Measurements from ENCODE around the gene VWC2L.

VWC2L gene

DNA sequence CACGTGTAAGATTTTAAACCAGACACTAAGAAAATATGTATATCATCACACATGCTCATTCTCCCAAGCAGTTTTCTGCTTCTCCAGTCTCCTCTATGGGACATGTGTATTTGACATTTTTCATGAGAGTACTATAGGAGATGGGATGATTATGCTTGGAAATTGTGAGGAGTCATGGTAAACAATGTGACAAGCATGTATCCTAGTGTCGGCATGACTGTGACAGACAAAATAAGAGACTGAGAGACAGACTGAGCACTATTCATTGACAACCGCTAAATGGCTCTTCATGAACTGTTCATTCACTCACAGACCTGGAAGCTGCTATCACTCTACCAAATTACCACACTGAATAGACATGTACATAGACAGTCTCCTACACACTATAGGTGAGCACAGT, 127.1 kb downstream of the VWC2L start:
- Mint-ChIP-seq H3K4me3 (no peak overlapping the region), H3K9me3 (no peaks in the 10 kb centered on the region), H3K27ac (no peak overlapping the region), H3K36me3 (ENCODE audit: low read depth) (no peaks in the 10 kb centered on the region), H3K27me3 (no peaks in the 10 kb centered on the region), H3K4me1 (ENCODE audit: low read depth) (no peaks in the 10 kb centered on the region)
- no peak for DNase-seq

- Mint-ChIP-seq H3K27me3 (no peaks in the 10 kb centered on the region), H3K36me3 (ENCODE audit: low read depth) (no peaks in the 10 kb centered on the region), H3K4me3 (no peak overlapping the region), H3K4me1 (ENCODE audit: low read depth) (no peaks in the 10 kb centered on the region), H3K27ac (no peak overlapping the region), H3K9me3 (no peaks in the 10 kb centered on the region)
- DNase-seq: no peak
Measured at GRCh38 chr2:214542295-214542694, 131.4 kb downstream of the VWC2L start.

DNA sequence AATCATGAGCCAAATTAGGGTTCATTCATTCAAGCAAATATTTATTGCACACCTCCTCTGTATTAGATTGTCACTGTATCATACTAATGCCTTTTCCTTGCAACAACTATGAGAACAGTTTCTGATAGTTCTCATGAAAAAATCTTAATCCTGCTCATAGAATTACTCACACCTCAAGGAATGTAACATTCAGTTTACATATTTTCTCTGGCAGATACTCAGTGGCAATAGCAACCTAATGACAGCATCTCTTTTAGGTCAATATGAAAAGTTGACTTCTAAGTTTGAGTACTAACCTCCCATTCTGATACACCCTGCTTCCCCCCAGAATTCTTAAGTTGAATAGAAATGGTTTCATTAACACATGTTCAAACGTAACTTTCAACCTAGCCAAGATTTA, 132.0 kb downstream of the VWC2L start:
- Mint-ChIP-seq H3K36me3 (ENCODE audit: low read depth) (no peaks in the 10 kb centered on the region), H3K4me3 (no peak overlapping the region), H3K4me1 (ENCODE audit: low read depth) (no peaks in the 10 kb centered on the region), H3K27ac (no peak overlapping the region), H3K9me3 (no peaks in the 10 kb centered on the region), H3K27me3 (no peaks in the 10 kb centered on the region)
- no peak for DNase-seq

- Mint-ChIP-seq H3K4me1 (ENCODE audit: low read depth) (no peaks in the 10 kb centered on the region), H3K9me3 (no peaks in the 10 kb centered on the region), H3K27ac (no peak overlapping the region), H3K36me3 (ENCODE audit: low read depth) (no peaks in the 10 kb centered on the region), H3K4me3 (no peak overlapping the region), H3K27me3 (no peaks in the 10 kb centered on the region)
- no peak for DNase-seq
Measured at GRCh38 chr2:214543386-214543955, 132.6 kb downstream of the VWC2L start.

DNA sequence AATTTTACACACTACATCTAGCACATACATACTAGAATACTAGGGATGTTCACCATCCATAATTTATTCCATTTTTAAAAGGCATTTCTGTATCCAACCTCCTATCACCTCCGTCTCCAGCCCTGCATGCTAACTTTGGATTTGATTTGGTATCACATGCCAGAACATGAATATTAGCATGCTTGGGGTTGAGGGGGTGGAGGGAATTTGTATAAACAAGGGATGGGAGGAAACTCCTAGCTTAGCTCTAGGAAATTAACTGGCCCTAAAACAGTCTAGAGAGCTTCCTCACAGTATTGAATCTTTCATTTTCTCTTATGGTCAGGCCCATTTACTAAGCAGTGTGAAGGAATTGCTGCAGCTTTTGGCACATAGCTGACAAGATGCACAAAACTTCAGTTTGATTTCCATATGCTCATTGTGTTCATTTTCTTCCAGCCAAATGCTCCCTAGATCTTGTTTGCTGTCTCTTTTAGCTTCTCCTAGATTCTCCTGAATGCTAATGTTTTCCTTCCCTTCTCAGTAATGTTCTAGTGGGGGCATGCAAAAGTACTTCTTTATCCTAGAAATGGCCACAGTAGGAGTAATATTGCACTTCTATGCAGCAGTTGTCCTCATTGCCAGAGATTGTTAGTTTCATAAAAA, 135.2 kb downstream of the VWC2L start:
- no peak overlapping the region for H3K4me3 Mint-ChIP-seq
- DNase-seq: no peak
- no peak overlapping the region for H3K27ac Mint-ChIP-seq
- no peaks in the 10 kb centered on the region for H3K36me3 Mint-ChIP-seq (ENCODE audit: low read depth)
- no peaks in the 10 kb centered on the region for H3K9me3 Mint-ChIP-seq
- no peaks in the 10 kb centered on the region for H3K27me3 Mint-ChIP-seq
- no peaks in the 10 kb centered on the region for H3K4me1 Mint-ChIP-seq (ENCODE audit: low read depth)

- no peak overlapping the region for H3K27ac Mint-ChIP-seq
- no peaks in the 10 kb centered on the region for H3K9me3 Mint-ChIP-seq
- no peaks in the 10 kb centered on the region for H3K27me3 Mint-ChIP-seq
- H3K4me1 Mint-ChIP-seq (ENCODE audit: low read depth): no peaks in the 10 kb centered on the region
- DNase-seq: no peak
- no peaks in the 10 kb centered on the region for H3K36me3 Mint-ChIP-seq (ENCODE audit: low read depth)
- no peak overlapping the region for H3K4me3 Mint-ChIP-seq
Measured at GRCh38 chr2:214547931-214548330, 137.1 kb downstream of the VWC2L start.

DNA sequence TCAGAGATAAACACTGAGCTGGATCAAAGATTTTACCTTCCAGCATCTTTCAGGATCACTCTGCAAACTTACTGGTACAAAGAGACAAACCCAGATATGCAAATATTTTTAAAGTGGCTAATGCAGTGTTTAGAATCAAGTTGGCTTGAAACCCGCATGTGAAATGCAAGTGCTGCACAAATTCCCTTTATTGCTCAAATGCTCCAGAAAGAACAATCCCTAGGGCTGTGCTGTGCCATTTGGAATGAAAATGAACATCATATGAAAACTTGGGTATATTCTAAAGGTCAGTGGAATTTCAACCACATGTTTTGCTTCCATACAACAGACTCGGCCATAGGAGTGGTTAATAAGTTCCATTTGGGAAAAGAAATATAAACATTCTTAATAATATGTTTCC, 139.1 kb downstream of the VWC2L start:
- Mint-ChIP-seq H3K36me3 (ENCODE audit: low read depth) (no peaks in the 10 kb centered on the region), H3K4me1 (ENCODE audit: low read depth) (no peaks in the 10 kb centered on the region), H3K27me3 (peaks cover 3% of the 10 kb centered on the region), H3K4me3 (no peak overlapping the region), H3K27ac (no peak overlapping the region), H3K9me3 (no peaks in the 10 kb centered on the region)
- DNase-seq: no peak

DNA sequence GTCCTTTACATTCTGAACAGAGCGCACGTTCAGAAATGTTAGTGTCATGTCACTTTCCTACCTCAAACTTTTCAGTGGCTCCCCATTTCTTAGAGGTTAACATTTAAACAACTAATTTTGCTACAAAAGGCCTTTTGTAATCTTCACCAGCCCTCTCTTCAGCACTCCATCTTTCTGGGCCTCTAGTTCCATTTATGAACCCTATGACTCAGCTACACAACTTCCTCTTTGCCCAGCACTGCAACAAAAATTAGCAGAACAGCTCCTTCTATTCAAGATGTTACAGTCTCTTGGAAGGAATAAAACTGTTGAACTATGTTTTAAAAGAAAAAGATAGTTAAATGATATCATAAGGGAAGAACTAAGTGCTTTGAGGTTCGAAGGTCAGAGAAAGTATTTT, 139.9 kb downstream of the VWC2L start:
- DNase-seq: no peak
- H3K4me3 Mint-ChIP-seq: no peak overlapping the region
- H3K27me3 Mint-ChIP-seq: peaks cover 3% of the 10 kb centered on the region
- no peak overlapping the region for H3K27ac Mint-ChIP-seq
- no peaks in the 10 kb centered on the region for H3K4me1 Mint-ChIP-seq (ENCODE audit: low read depth)
- H3K9me3 Mint-ChIP-seq: no peaks in the 10 kb centered on the region
- H3K36me3 Mint-ChIP-seq (ENCODE audit: low read depth): no peaks in the 10 kb centered on the region

DNA sequence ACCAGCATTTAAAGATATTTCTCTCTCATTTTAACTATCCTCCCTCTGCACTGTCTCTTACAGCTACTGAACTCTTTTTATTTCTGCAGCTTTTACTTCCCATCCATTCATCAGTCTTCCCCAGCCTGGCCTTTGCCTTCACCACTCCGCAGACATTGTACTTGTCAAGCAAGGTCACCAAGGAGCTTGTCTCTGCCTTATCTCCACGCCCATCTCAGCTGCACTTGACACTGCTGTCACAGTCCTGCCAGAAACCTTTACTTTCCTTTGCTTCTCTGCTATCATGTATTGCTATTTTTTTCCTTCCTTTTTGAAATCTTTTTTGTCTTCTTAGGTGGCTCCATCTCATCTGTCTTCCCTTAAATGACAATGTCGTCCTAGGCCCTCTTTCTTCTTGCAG, 147.0 kb downstream of the VWC2L start:
- Mint-ChIP-seq H3K27ac (no peak overlapping the region), H3K4me3 (no peak overlapping the region), H3K9me3 (no peaks in the 10 kb centered on the region), H3K4me1 (ENCODE audit: low read depth) (no peaks in the 10 kb centered on the region), H3K36me3 (ENCODE audit: low read depth) (no peaks in the 10 kb centered on the region), H3K27me3 (peaks cover 8% of the 10 kb centered on the region)
- DNase-seq: no peak

GRCh38 chr2:214558341-214558740, 147.5 kb downstream of the VWC2L start:
- DNase-seq: no peak
- Mint-ChIP-seq H3K27me3 (peaks cover 9% of the 10 kb centered on the region), H3K27ac (no peak overlapping the region), H3K4me3 (no peak overlapping the region), H3K36me3 (ENCODE audit: low read depth) (no peaks in the 10 kb centered on the region), H3K9me3 (no peaks in the 10 kb centered on the region), H3K4me1 (ENCODE audit: low read depth) (no peaks in the 10 kb centered on the region)

DNA sequence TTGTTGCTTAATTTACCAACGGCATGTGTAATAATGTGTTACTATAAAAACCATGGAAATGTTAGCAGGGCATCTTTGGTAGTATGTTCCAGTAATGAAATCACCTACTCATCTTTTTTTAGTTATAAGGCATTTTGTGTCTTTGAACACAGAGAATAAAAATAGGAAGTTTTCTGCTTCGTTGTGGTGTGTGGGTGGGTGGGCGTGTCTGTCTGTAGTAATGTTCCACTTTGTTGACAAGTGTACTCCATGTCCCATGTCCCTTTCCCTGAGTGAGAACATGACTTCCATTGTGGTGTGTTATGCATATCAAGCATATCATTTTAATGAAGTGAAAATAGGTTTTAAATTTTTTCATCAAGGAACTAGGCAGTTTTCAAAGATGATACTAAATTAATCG, 149.3 kb downstream of the VWC2L start:
- no peak overlapping the region for H3K27ac Mint-ChIP-seq
- no peaks in the 10 kb centered on the region for H3K9me3 Mint-ChIP-seq
- peaks cover 6% of the 10 kb centered on the region for H3K27me3 Mint-ChIP-seq
- H3K4me3 Mint-ChIP-seq: no peak overlapping the region
- no peaks in the 10 kb centered on the region for H3K36me3 Mint-ChIP-seq (ENCODE audit: low read depth)
- no peaks in the 10 kb centered on the region for H3K4me1 Mint-ChIP-seq (ENCODE audit: low read depth)
- DNase-seq: no peak

DNA sequence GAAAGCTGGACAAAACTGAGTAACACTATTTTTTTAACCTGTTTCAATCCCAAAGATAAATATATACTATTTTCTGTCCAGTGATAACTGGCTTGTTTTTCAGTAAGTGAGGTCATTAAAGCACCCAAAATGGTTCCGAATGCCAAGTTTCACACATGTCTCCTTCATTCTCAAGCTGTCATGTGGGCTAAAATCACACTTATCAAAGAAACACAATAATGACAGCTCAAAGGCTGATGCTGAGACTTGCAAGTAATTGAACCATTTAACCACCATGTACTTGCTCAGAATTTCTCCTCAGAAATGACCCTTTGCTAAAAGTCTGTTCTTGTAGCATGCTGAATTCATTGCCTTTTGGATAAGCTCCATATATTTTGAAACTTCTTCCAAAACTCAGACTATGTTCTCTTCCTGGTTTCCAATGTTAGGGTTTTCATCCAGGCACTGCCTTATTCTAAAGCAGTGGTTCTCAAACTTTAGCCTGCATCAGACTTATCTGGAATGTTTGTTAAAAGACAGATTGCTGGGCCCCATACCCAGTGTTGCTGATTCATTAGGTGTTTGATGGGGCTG, 149.8 kb downstream of the VWC2L start:
- no peak for DNase-seq
- Mint-ChIP-seq H3K27ac (no peak overlapping the region), H3K4me1 (ENCODE audit: low read depth) (no peaks in the 10 kb centered on the region), H3K36me3 (ENCODE audit: low read depth) (no peaks in the 10 kb centered on the region), H3K27me3 (peaks cover 6% of the 10 kb centered on the region), H3K9me3 (no peaks in the 10 kb centered on the region), H3K4me3 (no peak overlapping the region)

GRCh38 chr2:214565246-214565645, 154.4 kb downstream of the VWC2L start:
- H3K4me1 Mint-ChIP-seq (ENCODE audit: low read depth): no peaks in the 10 kb centered on the region
- H3K9me3 Mint-ChIP-seq: no peaks in the 10 kb centered on the region
- DNase-seq: no peak
- peaks cover 11% of the 10 kb centered on the region for H3K27me3 Mint-ChIP-seq
- H3K27ac Mint-ChIP-seq: no peak overlapping the region
- H3K4me3 Mint-ChIP-seq: no peak overlapping the region
- no peaks in the 10 kb centered on the region for H3K36me3 Mint-ChIP-seq (ENCODE audit: low read depth)

- Mint-ChIP-seq H3K4me3 (no peak overlapping the region), H3K36me3 (ENCODE audit: low read depth) (no peaks in the 10 kb centered on the region), H3K27ac (no peak overlapping the region), H3K27me3 (peaks cover 11% of the 10 kb centered on the region), H3K4me1 (ENCODE audit: low read depth) (no peaks in the 10 kb centered on the region), H3K9me3 (no peaks in the 10 kb centered on the region)
- DNase-seq: no peak
Measured at GRCh38 chr2:214566457-214566856, 155.6 kb downstream of the VWC2L start.

- Mint-ChIP-seq H3K9me3 (no peaks in the 10 kb centered on the region), H3K36me3 (ENCODE audit: low read depth) (no peaks in the 10 kb centered on the region), H3K27ac (no peak overlapping the region), H3K4me1 (ENCODE audit: low read depth) (peaks cover under 1% of the 10 kb centered on the region), H3K27me3 (peaks cover 6% of the 10 kb centered on the region), H3K4me3 (no peak overlapping the region)
- DNase-seq: no peak
Measured at GRCh38 chr2:214569419-214570035, 158.7 kb downstream of the VWC2L start.
